Right lobe of liver (tissue), 4 donors: ENCODE results near the gene RPP25.

ENCODE experiments used
- POLR2A ChIP-seq: fragments of 450-650 bp; IDR thresholded peaks from one replicate; pipeline ENCODE4 v1.6.1; 2017; ENCODE audit warnings: antibody characterized with exemption, mild to moderate bottlenecking
- TF ChIP-seq, protein P1 (sequence below), 4 donors: fragments of 200-600 bp in 3 of 4; fragments of 450-650 bp in 1 of 4; IDR thresholded peaks; one replicate each; pipeline versions ENCODE4 v1.5.1 to v1.8.0; 2016 to 2022; ENCODE audit warnings: antibody characterized with exemption in 4 of 4, mild to moderate bottlenecking in 2 of 4
- donor health status: DM: no; HTN: no; CAD: no.
- donor health status: DM: no; HTN: no; CAD: no.
- donor health status: DM: no; HTN: yes; CAD: no.

- TF ChIP-seq, protein P1, sequence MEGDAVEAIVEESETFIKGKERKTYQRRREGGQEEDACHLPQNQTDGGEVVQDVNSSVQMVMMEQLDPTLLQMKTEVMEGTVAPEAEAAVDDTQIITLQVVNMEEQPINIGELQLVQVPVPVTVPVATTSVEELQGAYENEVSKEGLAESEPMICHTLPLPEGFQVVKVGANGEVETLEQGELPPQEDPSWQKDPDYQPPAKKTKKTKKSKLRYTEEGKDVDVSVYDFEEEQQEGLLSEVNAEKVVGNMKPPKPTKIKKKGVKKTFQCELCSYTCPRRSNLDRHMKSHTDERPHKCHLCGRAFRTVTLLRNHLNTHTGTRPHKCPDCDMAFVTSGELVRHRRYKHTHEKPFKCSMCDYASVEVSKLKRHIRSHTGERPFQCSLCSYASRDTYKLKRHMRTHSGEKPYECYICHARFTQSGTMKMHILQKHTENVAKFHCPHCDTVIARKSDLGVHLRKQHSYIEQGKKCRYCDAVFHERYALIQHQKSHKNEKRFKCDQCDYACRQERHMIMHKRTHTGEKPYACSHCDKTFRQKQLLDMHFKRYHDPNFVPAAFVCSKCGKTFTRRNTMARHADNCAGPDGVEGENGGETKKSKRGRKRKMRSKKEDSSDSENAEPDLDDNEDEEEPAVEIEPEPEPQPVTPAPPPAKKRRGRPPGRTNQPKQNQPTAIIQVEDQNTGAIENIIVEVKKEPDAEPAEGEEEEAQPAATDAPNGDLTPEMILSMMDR (IDR thresholded peaks at IDR 0.05) = no peak
- TF ChIP-seq POLR2A = no peak
Measured at GRCh38 chr15:74962219-74962618, 5.6 kb upstream of the RPP25 start.
